Neuronal stem cell (in vitro differentiated cells): Measurements from ENCODE around the gene NEUROD2.

Experiments used
- DNase-seq: peaks from one replicate; pipeline ENCODE4 v3.0.0-alpha.2; 2013; ENCODE audit warnings: low spot score
- H2AFZ ChIP-seq: one replicate; pipeline ENCODE4 v1.6.1; 2013; ENCODE audit warnings: mild to moderate bottlenecking, low read length, inconsistent platforms
- H2AK5ac ChIP-seq: 2 replicates; pipeline ENCODE4 v1.6.1; 2013; ENCODE audit warnings: low read depth, mild to moderate bottlenecking, inconsistent platforms, low read length, moderate library complexity, mixed read lengths
- H2BK120ac ChIP-seq: 2 replicates; pipeline ENCODE4 v1.6.1; 2013; ENCODE audit warnings: low read depth, mild to moderate bottlenecking, inconsistent platforms, low read length, moderate library complexity, mixed read lengths
- H2BK12ac ChIP-seq: one replicate; pipeline ENCODE4 v1.6.1; 2013; ENCODE audit warnings: low read length, inconsistent platforms
- H2BK15ac ChIP-seq: 2 replicates; pipeline ENCODE4 v1.6.1; 2013; ENCODE audit warnings: mild to moderate bottlenecking, low read length, inconsistent platforms, mixed read lengths
- H2BK5ac ChIP-seq: one replicate; pipeline ENCODE4 v1.6.1; 2013; ENCODE audit warnings: inconsistent platforms, mild to moderate bottlenecking, low read length, moderate library complexity
- H3K14ac ChIP-seq: one replicate; pipeline ENCODE4 v1.6.1; 2013; ENCODE audit warnings: low read length, inconsistent platforms
- H3K18ac ChIP-seq: 2 replicates; pipeline ENCODE4 v1.6.1; 2013; ENCODE audit warnings: low read length, inconsistent platforms
- H3K23ac ChIP-seq: 2 replicates; pipeline ENCODE4 v1.6.1; 2013; ENCODE audit warnings: low read depth, mild to moderate bottlenecking, mixed read lengths, low read length, inconsistent platforms; ENCODE audit not compliant: poor library complexity
- H3K27ac ChIP-seq: replicated peaks from 3 replicates; pipeline ENCODE4 v1.5.1; 2013; ENCODE audit warnings: low read length, inconsistent platforms
- H3K27me3 ChIP-seq, 3 experiments: 2 replicates each; pipeline ENCODE4 v1.6.1; 2013; ENCODE audit warnings: low read length in 3 of 3, mild to moderate bottlenecking in 2 of 3, inconsistent platforms in 1 of 3, low read depth in 1 of 3, mixed read lengths in 1 of 3, moderate library complexity in 1 of 3; ENCODE audit not compliant: control insufficient read depth in 3 of 3, insufficient read depth in 3 of 3
- H3K36me3 ChIP-seq, 2 donors: replicated peaks in 1 of 2; 2 replicates each; pipeline ENCODE4 v1.6.1; 2013; ENCODE audit warnings: low read length in 2 of 2; ENCODE audit not compliant: control insufficient read depth in 2 of 2, insufficient read depth in 2 of 2
- H3K4ac ChIP-seq: 2 replicates; pipeline ENCODE4 v1.6.1; 2013; ENCODE audit warnings: inconsistent platforms, mild to moderate bottlenecking, low read length, moderate library complexity
- H3K4me1 ChIP-seq, 2 donors: 1 replicate in 1 of 2; 2 replicates in 1 of 2; pipeline ENCODE4 v1.6.1; 2013; ENCODE audit warnings: low read length in 2 of 2, low read depth in 1 of 2; ENCODE audit not compliant: control insufficient read depth in 2 of 2, insufficient read depth in 1 of 2
- H3K4me2 ChIP-seq: one replicate; pipeline ENCODE4 v1.6.1; 2013; ENCODE audit warnings: mild to moderate bottlenecking, low read length, inconsistent platforms; ENCODE audit not compliant: insufficient read depth, poor library complexity, severe bottlenecking
- H3K4me3 ChIP-seq, 2 donors: 2 replicates each; pipeline ENCODE4 v1.5.1; 2013; ENCODE audit warnings: low read length in 2 of 2, mild to moderate bottlenecking in 2 of 2, inconsistent platforms in 1 of 2, moderate library complexity in 1 of 2
- H3K79me1 ChIP-seq: one replicate; pipeline ENCODE4 v1.6.1; 2013; ENCODE audit warnings: low read depth, mild to moderate bottlenecking, inconsistent platforms, low read length, moderate library complexity
- H3K9ac ChIP-seq: one replicate; pipeline ENCODE4 v1.6.1; 2013; ENCODE audit warnings: mild to moderate bottlenecking, low read depth, low read length, inconsistent platforms; ENCODE audit not compliant: poor library complexity
- H3K9me3 ChIP-seq, 2 donors: replicated peaks in 1 of 2; 2 replicates each; pipeline versions ENCODE3 to v1.6.1; 2013; ENCODE audit warnings: low read length in 2 of 2, mild to moderate bottlenecking in 2 of 2, inconsistent platforms in 1 of 2, low read depth in 1 of 2, mixed read lengths in 1 of 2, moderate library complexity in 1 of 2; ENCODE audit not compliant: control insufficient read depth in 2 of 2, insufficient read depth in 1 of 2
- H4K8ac ChIP-seq: one replicate; pipeline ENCODE4 v1.6.1; 2013; ENCODE audit warnings: low read depth, mild to moderate bottlenecking, inconsistent platforms, low read length, moderate library complexity
- H4K91ac ChIP-seq: one replicate; pipeline ENCODE4 v1.6.1; 2013; ENCODE audit warnings: low read length, low read depth, mild to moderate bottlenecking, inconsistent platforms; ENCODE audit not compliant: poor library complexity
- WGBS, 2 donors: extraction: QIAGEN DNeasy Blood & Tissue Kit; methylation state at CpG; one replicate each; pipeline ENCODE4 v1.1.7; 2013; ENCODE audit warnings: missing lambda C conversion rate in 2 of 2, mixed read lengths in 1 of 2; ENCODE audit not compliant: insufficient read length in 2 of 2, insufficient replicate concordance in 1 of 2; ENCODE audit errors: extremely low coverage in 2 of 2; 5-methylcytosine and 5-hydroxymethylcytosine counted together

Gene NEUROD2

DNA sequence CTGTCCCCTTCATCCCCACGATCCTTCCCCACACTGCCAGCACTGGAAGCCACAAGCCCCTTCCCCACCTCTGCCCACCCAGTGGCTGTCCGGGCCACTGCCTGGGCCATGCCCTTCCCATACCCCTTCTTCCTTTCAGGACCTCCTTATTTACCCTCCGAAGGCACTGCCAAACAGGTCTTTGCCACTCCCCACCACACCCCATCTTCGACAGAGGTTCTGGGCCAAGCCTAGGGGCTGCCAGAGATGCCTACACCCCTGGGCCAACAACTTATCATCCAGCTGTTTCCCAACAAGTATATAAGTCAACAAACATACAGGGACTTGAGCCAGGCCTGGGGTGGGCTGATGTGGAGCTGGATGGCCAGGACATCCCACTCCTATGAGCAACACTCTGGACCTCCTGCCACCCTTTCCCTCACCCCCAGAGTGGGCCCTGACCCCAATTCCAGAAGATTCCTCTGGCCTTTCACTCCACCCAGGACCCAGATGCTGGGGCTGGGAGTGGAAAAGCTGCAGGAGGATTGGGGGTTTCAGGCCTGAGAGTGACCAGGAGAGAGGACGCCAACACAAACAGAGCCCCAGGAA lies 17.6 kb upstream of the NEUROD2 start:
- no CpG with 5 or more reads among the region's 5 CpGs for WGBS, 2 donors
- Histone ChIP-seq H4K91ac (no peak overlapping the region), H3K27ac (no peak overlapping the region), H3K9me3 (no peaks in the 10 kb centered on the region), H3K36me3 (no peaks in the 10 kb centered on the region), H2AK5ac (peak overlapping the region; percentile 56), H3K14ac (no peak overlapping the region), H2BK5ac (no peak overlapping the region), H3K27me3 (peaks cover 2 to 78% (median 48%) of the 10 kb centered on the region in 3 experiments), H3K4me2 (no peak overlapping the region), H2BK15ac (no peak overlapping the region), H3K9ac (no peak overlapping the region), H3K18ac (no peak overlapping the region), H2BK12ac (no peak overlapping the region), H2AFZ (no peak overlapping the region), H3K79me1 (no peaks in the 10 kb centered on the region), H3K4me3 (no peak overlapping the region), H4K8ac (no peak overlapping the region), H3K4ac (no peak overlapping the region), H3K4me1 (peaks cover 11 to 16% of the 10 kb centered on the region in 2 donors), H3K23ac (no peak overlapping the region), H2BK120ac (no peak overlapping the region)
- no peak for DNase-seq

- Histone ChIP-seq H2BK5ac (no peak overlapping the region), H2AFZ (no peak overlapping the region), H3K23ac (no peak overlapping the region), H3K79me1 (no peaks in the 10 kb centered on the region), H3K9ac (no peak overlapping the region), H4K91ac (no peak overlapping the region), H3K4me1 (peaks cover 11 to 16% of the 10 kb centered on the region in 2 donors), H2BK15ac (no peak overlapping the region), H2AK5ac (no peak overlapping the region), H3K27ac (no peak overlapping the region), H3K27me3 (peaks cover 2 to 75% (median 51%) of the 10 kb centered on the region in 3 experiments), H2BK120ac (no peak overlapping the region), H3K14ac (no peak overlapping the region), H3K4me3 (no peak overlapping the region), H3K4ac (no peak overlapping the region), H3K36me3 (no peaks in the 10 kb centered on the region), H3K4me2 (no peak overlapping the region), H4K8ac (no peak overlapping the region), H3K18ac (no peak overlapping the region), H3K9me3 (no peaks in the 10 kb centered on the region), H2BK12ac (no peak overlapping the region)
- DNase-seq = no peak
- no CpG with 5 or more reads among the region's 8 CpGs for WGBS, 2 donors
Observed at GRCh38 chr17:39624313-39624712, 16.6 kb upstream of the NEUROD2 start.

DNA sequence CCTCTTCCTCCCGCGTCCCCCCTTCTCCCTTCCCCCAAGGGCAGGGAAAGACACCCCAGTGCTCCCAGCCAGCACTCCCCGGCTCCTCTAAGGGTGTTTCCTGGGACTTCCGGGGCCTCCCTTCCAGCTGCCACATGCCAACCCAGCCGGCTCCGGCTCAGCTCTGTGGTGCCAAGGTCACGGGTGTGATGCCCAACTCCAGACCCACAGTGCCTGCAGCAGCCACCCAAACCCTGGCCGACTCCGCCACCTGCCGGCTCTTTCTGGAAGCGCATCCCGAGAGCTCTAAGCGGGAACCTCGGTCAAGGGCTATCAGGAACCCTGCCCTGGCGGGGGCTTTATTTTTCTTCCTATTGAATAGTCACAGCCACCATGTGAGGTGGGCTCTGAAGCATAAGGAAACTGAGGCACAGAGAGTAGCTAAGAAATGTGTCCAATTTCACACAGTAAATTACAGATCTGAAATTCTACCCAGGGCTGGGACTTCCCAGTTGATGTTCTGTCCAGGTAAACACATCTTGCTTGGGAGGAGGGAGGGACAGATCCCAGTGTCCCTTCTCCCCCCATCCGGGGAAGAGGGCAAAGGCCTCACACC lies 15.7 kb upstream of the NEUROD2 start:
- Histone ChIP-seq H2BK12ac (no peak overlapping the region), H4K91ac (no peak overlapping the region), H3K9ac (no peak overlapping the region), H3K4me1 (peaks cover 14 to 15% of the 10 kb centered on the region in 2 donors), H4K8ac (no peak overlapping the region), H2AFZ (no peak overlapping the region), H2BK120ac (no peak overlapping the region), H3K27ac (no peak overlapping the region), H3K4me2 (no peak overlapping the region), H3K9me3 (no peaks in the 10 kb centered on the region), H2BK15ac (no peak overlapping the region), H3K14ac (no peak overlapping the region), H3K23ac (no peak overlapping the region), H3K27me3 (peaks cover 7 to 75% (median 56%) of the 10 kb centered on the region in 3 experiments), H2AK5ac (no peak overlapping the region), H3K18ac (no peak overlapping the region), H2BK5ac (no peak overlapping the region), H3K36me3 (no peaks in the 10 kb centered on the region), H3K4me3 (no peak overlapping the region), H3K4ac (no peak overlapping the region), H3K79me1 (no peaks in the 10 kb centered on the region)
- no CpG with 5 or more reads among the region's 16 CpGs for WGBS, 2 donors
- peak; percentile 68 for DNase-seq

GRCh38 chr17:39622380-39623006 lies 14.8 kb upstream of the NEUROD2 start:
- no peak overlapping the region for H3K23ac ChIP-seq
- H2BK5ac ChIP-seq = no peak overlapping the region
- H2AFZ ChIP-seq = peak overlapping the region; percentile 77

More at GRCh38 chr17:39622380-39623006, 14.8 kb upstream of the NEUROD2 start:
- Histone ChIP-seq H3K27me3 (peaks cover 6 to 73% (median 54%) of the 10 kb centered on the region in 3 experiments), H4K91ac (no peak overlapping the region), H3K4me3 (no peak overlapping the region), H2BK12ac (no peak overlapping the region), H3K14ac (no peak overlapping the region), H3K4me1 (peaks cover 9 to 16% of the 10 kb centered on the region in 2 donors), H3K36me3 (no peaks in the 10 kb centered on the region), H3K9me3 (no peaks in the 10 kb centered on the region), H2BK15ac (no peak overlapping the region), H3K18ac (no peak overlapping the region), H3K4me2 (no peak overlapping the region), H3K79me1 (no peaks in the 10 kb centered on the region), H3K27ac (no peak overlapping the region), H3K9ac (no peak overlapping the region), H3K4ac (no peak overlapping the region), H2AK5ac (no peak overlapping the region), H2BK120ac (no peak overlapping the region), H4K8ac (no peak overlapping the region)
- WGBS, 2 donors = no CpG with 5 or more reads among the region's 16 CpGs
- no peak for DNase-seq
